ENCODE data around the gene FUT6.
"Not testable (repeated sequence)": the region's sequence is repeated elsewhere in the genome, so short reads cannot be mapped to it uniquely, and the experiment has no call there.

Gene FUT6

DNA sequence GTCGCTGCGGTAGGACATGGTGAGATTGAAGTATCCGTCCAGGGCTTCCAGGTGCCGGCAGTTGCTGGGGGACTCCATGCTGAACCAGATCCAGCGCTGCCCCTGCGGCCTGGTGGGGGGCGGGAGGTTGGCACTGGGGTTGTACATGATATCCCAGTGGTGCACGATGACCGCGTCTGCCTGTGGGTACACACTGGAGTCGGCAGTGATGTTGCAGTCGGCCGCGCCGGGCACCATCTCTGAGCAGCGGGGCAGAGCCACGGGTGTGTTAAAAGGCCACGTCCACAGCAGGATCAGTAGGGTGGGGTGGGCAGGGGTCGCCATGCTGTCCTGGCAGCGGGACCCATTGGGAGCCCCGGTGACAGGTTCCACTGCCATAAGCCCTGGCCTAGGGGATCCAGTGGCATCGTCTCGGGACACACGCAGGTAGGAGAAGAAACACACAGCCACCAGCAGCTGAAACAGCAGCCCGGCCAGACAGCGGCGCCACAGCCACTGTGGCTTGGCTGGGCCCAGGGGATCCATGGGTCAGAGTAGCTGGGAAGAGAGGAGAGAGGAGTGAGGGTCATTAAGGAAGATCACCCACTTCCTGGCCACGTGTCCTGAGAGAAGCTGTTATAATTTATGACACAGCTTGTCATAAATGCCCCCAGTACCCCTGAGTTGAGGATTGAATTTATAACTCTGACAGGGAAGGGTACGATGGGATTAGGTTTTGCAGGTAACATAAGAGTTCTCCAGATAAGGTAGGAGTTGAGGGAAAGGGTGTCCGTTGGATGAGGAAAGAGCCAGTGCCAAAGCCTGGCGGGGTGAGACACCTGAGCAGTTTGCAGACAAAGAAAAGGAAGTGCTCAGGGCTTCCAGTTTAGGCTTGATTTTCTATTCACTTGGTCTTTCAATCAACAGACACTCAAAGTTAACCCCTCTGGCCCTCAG is 28.0 kb upstream of the FUT6 start:
- H3K4me3 Mint-ChIP-seq: no peak overlapping the region
- H3K9me3 Mint-ChIP-seq: no peaks in the 10 kb centered on the region
- no peak overlapping the region for H3K27ac Mint-ChIP-seq
- no peak for DNase-seq
- no peak for ATAC-seq
- H3K27me3 Mint-ChIP-seq: peaks cover 5% of the 10 kb centered on the region
- H3K36me3 Mint-ChIP-seq (ENCODE audit: low read depth): no peaks in the 10 kb centered on the region
- no peaks in the 10 kb centered on the region for H3K4me1 Mint-ChIP-seq

DNA sequence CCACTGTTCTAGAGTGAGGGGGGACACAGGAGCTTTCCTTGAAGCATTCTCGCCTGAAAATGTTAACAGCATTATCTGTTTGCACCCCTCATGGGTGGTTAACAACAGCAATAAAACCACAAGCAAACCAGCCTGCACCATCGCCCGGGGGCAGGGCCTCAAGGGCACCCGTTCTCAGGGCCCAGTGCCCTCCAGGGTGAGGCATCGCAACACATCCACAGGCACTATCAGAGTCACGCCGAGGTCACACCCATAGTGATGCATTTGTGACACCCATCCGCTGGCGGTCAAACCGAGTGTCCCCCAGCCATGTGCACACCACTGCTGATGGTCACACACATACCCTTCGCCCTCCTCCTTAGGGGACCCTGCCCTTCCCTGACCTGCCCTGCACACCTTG is 26.3 kb upstream of the FUT6 start:
- no peaks in the 10 kb centered on the region for H3K9me3 Mint-ChIP-seq
- no peak for ATAC-seq
- H3K36me3 Mint-ChIP-seq (ENCODE audit: low read depth): no peaks in the 10 kb centered on the region
- H3K4me1 Mint-ChIP-seq: no peaks in the 10 kb centered on the region
- no peak overlapping the region for H3K27ac Mint-ChIP-seq
- no peak overlapping the region for H3K4me3 Mint-ChIP-seq
- H3K27me3 Mint-ChIP-seq: peaks cover 3% of the 10 kb centered on the region
- DNase-seq: no peak

DNA sequence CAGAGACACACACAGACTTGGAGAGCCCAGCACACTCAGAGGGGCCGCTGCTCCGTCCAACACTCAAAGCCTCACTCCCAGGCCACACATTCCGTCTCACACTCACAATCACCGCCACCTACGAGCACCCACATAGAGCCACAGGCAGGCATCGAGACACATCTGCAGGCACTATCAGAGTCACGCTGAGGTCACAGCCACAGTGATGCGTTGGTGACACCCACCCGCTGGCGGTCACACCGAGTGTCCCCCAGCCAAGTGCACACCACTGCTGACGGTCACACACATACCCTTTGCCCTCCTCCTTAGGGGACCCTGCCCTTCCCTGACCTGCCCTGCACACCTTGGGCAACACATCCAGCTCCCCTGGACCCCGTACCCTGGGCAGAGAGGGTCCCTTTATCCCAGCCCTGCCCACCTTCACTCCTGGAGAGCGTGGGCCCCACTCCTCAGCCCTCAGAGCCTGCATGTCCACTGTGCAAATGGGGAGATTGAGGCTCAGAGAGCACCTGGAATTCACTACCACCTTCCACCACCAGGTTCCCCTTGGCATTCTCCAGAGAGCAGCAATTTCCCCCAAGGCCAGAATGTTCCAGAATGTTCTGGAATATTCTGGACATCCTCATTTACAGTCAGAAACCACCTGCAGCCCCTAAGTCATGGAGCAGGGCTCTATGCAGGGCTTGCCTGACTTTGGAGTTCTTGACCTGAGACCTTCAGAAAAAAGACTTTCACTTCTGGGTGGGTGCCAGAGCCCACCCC is 25.4 kb upstream of the FUT6 start:
- no peak for ATAC-seq
- H3K27me3 Mint-ChIP-seq: peaks cover 5% of the 10 kb centered on the region
- no peak for DNase-seq
- H3K4me3 Mint-ChIP-seq: no peak overlapping the region
- H3K9me3 Mint-ChIP-seq: no peaks in the 10 kb centered on the region
- H3K27ac Mint-ChIP-seq: peak overlapping the region; percentile 59
- no peaks in the 10 kb centered on the region for H3K4me1 Mint-ChIP-seq
- no peaks in the 10 kb centered on the region for H3K36me3 Mint-ChIP-seq (ENCODE audit: low read depth)

DNA sequence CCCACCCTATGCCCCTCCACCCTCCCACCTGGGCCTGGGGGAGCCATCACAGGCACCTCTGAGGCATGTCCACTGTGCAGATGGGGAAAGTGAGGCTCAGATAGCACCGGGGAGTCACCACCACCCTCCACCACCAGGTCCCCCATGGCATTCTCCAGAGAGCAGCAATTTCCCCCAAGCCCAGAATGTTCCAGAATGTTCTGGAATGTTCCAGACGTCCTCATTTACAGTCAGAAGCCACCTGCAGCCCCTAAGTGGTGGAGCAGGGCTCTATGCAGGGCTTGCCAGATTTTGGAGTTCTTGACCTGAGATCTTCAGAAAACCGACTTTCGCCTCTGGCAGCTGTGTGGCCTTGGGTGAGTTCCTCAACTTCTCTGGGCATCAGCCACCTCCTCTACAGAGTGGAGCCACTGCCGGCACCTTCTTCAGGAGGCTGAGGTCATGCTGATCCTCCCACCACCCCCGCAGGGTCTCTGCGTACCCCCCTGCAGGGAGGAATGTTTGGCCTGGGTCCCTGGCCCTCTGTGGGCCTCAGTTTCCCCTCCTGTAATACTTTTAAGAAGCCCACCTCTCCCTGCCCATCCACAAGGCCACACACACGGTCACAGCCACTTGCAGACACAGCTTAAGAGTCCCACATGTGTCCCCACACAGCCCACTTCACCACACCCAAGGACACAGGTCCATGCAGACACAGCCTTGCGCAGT is 24.7 kb upstream of the FUT6 start:
- DNase-seq (no peak), ATAC-seq (no peak)
- Mint-ChIP-seq H3K27ac (no peak overlapping the region), H3K36me3 (ENCODE audit: low read depth) (no peaks in the 10 kb centered on the region), H3K27me3 (peaks cover 5% of the 10 kb centered on the region), H3K4me3 (no peak overlapping the region), H3K4me1 (no peaks in the 10 kb centered on the region), H3K9me3 (no peaks in the 10 kb centered on the region)

- no peaks in the 10 kb centered on the region for H3K4me1 Mint-ChIP-seq
- H3K9me3 Mint-ChIP-seq: no peaks in the 10 kb centered on the region
- H3K36me3 Mint-ChIP-seq (ENCODE audit: low read depth): no peaks in the 10 kb centered on the region
- no peak for ATAC-seq
- no peak overlapping the region for H3K27ac Mint-ChIP-seq
- H3K4me3 Mint-ChIP-seq: no peak overlapping the region
- peaks cover 5% of the 10 kb centered on the region for H3K27me3 Mint-ChIP-seq
- no peak for DNase-seq
These were observed 23.6 kb upstream of the FUT6 start for GRCh38 chr19:5863030-5863665.

GRCh38 chr19:5857203-5858081 is 17.9 kb upstream of the FUT6 start:
- H3K9me3 Mint-ChIP-seq: no peaks in the 10 kb centered on the region
- no peak overlapping the region for H3K27ac Mint-ChIP-seq
- H3K36me3 Mint-ChIP-seq (ENCODE audit: low read depth): no peaks in the 10 kb centered on the region
- no peak for DNase-seq
- no peaks in the 10 kb centered on the region for H3K4me1 Mint-ChIP-seq
- H3K4me3 Mint-ChIP-seq: no peak overlapping the region
- H3K27me3 Mint-ChIP-seq: peaks cover 2% of the 10 kb centered on the region
- ATAC-seq: no peak

GRCh38 chr19:5855151-5855550 is 15.6 kb upstream of the FUT6 start:
- not testable (repeated sequence) for H3K4me1 Mint-ChIP-seq; ATAC-seq; H3K36me3 Mint-ChIP-seq (ENCODE audit: low read depth); H3K9me3 Mint-ChIP-seq; H3K27me3 Mint-ChIP-seq; H3K27ac Mint-ChIP-seq; DNase-seq; H3K4me3 Mint-ChIP-seq

DNA sequence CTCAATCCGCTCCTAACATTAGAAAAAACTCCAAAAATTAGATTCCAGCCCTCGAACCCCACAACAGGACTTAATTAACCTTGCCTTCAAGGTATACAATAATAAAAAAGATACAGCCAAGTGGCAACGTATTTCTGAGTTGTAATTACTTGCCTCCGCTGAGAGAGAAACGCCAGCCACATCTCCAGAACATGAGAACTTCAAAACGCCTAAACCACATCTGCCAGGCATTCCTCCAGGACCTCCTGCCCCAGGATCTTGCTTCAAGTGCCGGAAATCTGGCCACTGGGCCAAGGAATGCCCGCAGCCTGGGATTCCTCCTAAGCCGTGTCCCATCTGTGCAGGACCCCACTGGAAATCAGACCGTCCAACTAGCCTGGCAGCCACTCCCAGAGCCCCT is 14.6 kb upstream of the FUT6 start:
- H3K36me3 Mint-ChIP-seq (ENCODE audit: low read depth); H3K4me3 Mint-ChIP-seq; ATAC-seq; H3K27ac Mint-ChIP-seq; H3K9me3 Mint-ChIP-seq; H3K4me1 Mint-ChIP-seq; DNase-seq; H3K27me3 Mint-ChIP-seq: not testable (repeated sequence)

- H3K27ac Mint-ChIP-seq: no peak within 1 kb of the TSS
- no peak for DNase-seq
- no peaks in the 10 kb centered on the region for H3K9me3 Mint-ChIP-seq
- no peak for ATAC-seq
- no peaks in the 10 kb centered on the region for H3K36me3 Mint-ChIP-seq (ENCODE audit: low read depth)
- H3K4me3 Mint-ChIP-seq: no peak within 1 kb of the TSS
- no peaks in the 10 kb centered on the region for H3K4me1 Mint-ChIP-seq
- H3K27me3 Mint-ChIP-seq: no peaks in the 10 kb centered on the region
These were observed 11.8 kb upstream of the FUT6 start, which contains the start of gene FUT3 for GRCh38 chr19:5851302-5851701. TSS of gene FUT3 (minus strand) at chr19:5851449.

DNA sequence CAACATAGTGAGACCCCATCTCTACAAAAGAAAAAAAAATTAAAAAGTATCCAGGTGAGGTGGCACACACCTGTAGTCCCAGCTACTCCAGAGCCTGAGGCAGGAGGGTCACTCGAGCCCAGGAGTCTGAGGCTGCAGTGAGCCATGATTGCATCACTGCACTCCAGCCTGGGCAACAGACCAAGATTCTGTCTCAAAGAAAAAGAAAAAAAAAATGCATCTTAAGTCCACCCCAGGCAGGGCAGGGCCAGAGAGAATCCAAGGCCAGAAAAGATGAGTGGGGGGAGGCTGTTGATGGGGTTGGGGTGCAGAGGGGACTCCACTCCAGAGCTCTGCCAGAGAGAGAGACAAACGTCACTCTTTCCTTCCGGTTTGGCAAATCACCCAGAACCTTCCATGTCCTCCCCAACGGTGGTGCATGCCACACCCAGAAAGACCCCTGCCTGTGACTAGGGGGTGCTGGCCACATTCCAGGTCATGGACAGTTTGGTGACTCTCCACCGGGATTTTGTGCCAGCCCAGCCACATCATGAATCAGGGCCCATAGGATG is 11.3 kb upstream of the FUT6 start:
- no peaks in the 10 kb centered on the region for H3K9me3 Mint-ChIP-seq
- H3K27me3 Mint-ChIP-seq: no peaks in the 10 kb centered on the region
- ATAC-seq (no peak), DNase-seq (no peak)
- H3K36me3 Mint-ChIP-seq (ENCODE audit: low read depth): no peaks in the 10 kb centered on the region
- H3K4me1 Mint-ChIP-seq: no peaks in the 10 kb centered on the region
- H3K4me3 Mint-ChIP-seq: no peak overlapping the region
- no peak overlapping the region for H3K27ac Mint-ChIP-seq

DNA sequence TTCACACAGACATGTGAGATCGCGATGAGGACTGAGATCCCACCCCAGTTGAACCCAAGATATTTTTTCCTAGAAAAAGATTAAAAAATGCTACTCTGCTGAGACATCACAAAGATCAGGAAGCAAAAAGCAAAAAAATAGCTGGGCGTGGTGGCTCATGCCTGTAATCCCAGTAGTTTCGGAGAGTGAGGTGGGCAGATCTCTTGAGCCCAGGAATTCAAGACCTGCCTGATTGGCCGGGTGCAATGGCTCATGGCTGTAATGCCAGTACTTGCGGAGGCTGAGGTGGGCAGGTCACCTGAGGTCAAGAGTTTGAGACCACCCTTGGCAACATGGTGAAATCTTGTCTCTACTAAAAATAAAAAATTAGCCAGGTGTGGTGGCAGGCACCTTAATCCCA is 10.7 kb upstream of the FUT6 start:
- Mint-ChIP-seq H3K4me1 (no peaks in the 10 kb centered on the region), H3K4me3 (no peak overlapping the region), H3K27ac (no peak overlapping the region), H3K9me3 (no peaks in the 10 kb centered on the region), H3K27me3 (no peaks in the 10 kb centered on the region), H3K36me3 (ENCODE audit: low read depth) (no peaks in the 10 kb centered on the region)
- no peak for ATAC-seq
- DNase-seq: no peak

DNA sequence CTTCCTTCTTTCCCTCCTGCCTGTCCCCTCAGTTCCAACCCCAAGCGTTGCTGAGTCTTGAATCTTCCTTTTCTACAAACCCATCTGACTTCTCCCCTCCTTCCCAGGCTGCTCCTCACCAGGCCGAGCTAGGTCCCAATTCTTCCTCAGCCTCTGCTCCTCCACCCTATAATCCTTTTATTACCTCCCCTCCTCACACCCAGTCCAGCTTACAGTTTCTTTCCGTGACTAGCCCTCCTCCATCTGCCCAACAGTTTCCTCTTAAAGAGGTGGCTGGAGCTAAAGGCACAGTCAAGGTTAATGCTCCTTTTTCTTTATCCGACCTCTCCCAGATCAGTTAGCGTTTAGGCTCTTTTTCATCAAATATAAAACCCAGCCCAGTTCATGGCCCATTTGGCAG is 9.1 kb upstream of the FUT6 start:
- H3K36me3 Mint-ChIP-seq (ENCODE audit: low read depth); H3K4me3 Mint-ChIP-seq; ATAC-seq; H3K27me3 Mint-ChIP-seq; H3K4me1 Mint-ChIP-seq; H3K27ac Mint-ChIP-seq; DNase-seq; H3K9me3 Mint-ChIP-seq: not testable (repeated sequence)

DNA sequence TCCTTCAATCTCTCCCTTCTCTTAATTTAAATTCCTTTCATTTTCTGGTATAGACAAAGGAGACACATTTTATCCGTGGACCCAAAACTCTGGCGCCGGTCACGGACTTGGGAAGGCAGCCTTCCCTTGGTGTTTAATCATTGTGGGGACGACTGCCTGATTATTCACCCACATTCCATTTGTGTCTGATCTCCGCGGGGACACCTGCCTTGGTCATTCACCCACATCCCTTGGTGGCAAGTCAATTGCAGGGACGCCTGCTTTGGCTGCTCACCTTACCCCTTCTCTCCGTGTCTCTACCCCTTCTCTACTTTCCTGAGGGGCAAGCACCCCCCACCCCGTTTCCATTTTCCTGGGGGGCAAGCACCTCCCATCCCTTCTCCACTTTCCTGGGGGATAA is 8.3 kb upstream of the FUT6 start:
- not testable (repeated sequence) for H3K4me1 Mint-ChIP-seq; H3K27me3 Mint-ChIP-seq; ATAC-seq; H3K9me3 Mint-ChIP-seq; H3K27ac Mint-ChIP-seq; DNase-seq; H3K36me3 Mint-ChIP-seq (ENCODE audit: low read depth); H3K4me3 Mint-ChIP-seq
